OCI-LY7 (cell line): ENCODE measurements around the gene EXOSC10. TPM values are rescaled to one million over a fixed set of nuclear protein-coding genes. Genes with fewer than 3 reads are reported as not detected.

Source experiments
- BruUV-seq: library from RNA; stranded (reverse); fragments of 400-500 nt; replicated peaks from 2 replicates; lab custom pipeline; 2021; lab: Mats Ljungman, UMichigan
- CTCF ChIA-PET: fragments of 300-600 bp; sonication (Branson Sonifier 250); formaldehyde crosslinking; loops from one replicate; lab custom pipeline; 2022; ENCODE audit warnings: antibody characterized with exemption; ENCODE audit not compliant: unreplicated experiment; lab: Charles Lee
- POLR2A ChIA-PET: fragments of 300-600 bp; sonication (Branson Sonifier 250); formaldehyde crosslinking; loops from one replicate; lab custom pipeline; 2022; ENCODE audit warnings: antibody characterized with exemption; lab: Charles Lee
- DNase-seq: peaks from one replicate; pipeline ENCODE4 v3.0.0-alpha.2; 2015; ENCODE audit warnings: low spot score
- H2AFZ ChIP-seq: fragments of 200-600 bp; sonication (generic), shearing (Covaris generic); 2 replicates; pipeline ENCODE4 v1.6.1; 2014; ENCODE audit warnings: mild to moderate bottlenecking, antibody characterized with exemption, low read length, moderate library complexity
- H3K27ac ChIP-seq: fragments of 200-600 bp; sonication (generic); 2 replicates; pipeline ENCODE4 v1.5.1; 2014; ENCODE audit warnings: mixed run types, low read depth, mild to moderate bottlenecking, moderate library complexity, low read length, inconsistent platforms; ENCODE audit not compliant: poor library complexity, severe bottlenecking
- H3K36me3 ChIP-seq: fragments of 200-600 bp; sonication (generic); 2 replicates; pipeline ENCODE4 v1.6.1; 2014; ENCODE audit warnings: mild to moderate bottlenecking, antibody characterized with exemption, low read length, moderate library complexity, mixed read lengths; ENCODE audit not compliant: insufficient read depth
- H3K4me1 ChIP-seq: fragments of 200-600 bp; sonication (generic); 2 replicates; pipeline ENCODE4 v1.5.1; 2014; ENCODE audit warnings: mild to moderate bottlenecking, low read length; ENCODE audit not compliant: insufficient read depth, poor library complexity, severe bottlenecking
- H3K4me2 ChIP-seq: fragments of 200-600 bp; sonication (generic); 2 replicates; pipeline ENCODE4 v1.6.1; 2014; ENCODE audit warnings: mild to moderate bottlenecking, low read length
- H3K4me3 ChIP-seq: fragments of 200-600 bp; sonication (generic); 2 replicates; pipeline ENCODE4 v1.5.1; 2014; ENCODE audit warnings: mild to moderate bottlenecking, low read depth, low read length; ENCODE audit not compliant: poor library complexity, severe bottlenecking
- H3K79me2 ChIP-seq: fragments of 200-600 bp; sonication (generic); 2 replicates; pipeline ENCODE4 v1.6.1; 2016; ENCODE audit warnings: low read depth, mild to moderate bottlenecking, low read length, moderate library complexity, mixed read lengths; ENCODE audit not compliant: insufficient read depth
- H3K9me2 ChIP-seq: fragments of 200-600 bp; sonication (generic); 2 replicates; pipeline ENCODE4 v1.6.1; 2016; ENCODE audit warnings: mild to moderate bottlenecking, low read length, mixed read lengths; ENCODE audit not compliant: insufficient read depth
- H3K9me3 ChIP-seq: fragments of 200-600 bp; sonication (generic); 2 replicates; pipeline ENCODE4 v1.6.1; 2014; ENCODE audit warnings: mild to moderate bottlenecking, mixed run types, low read length, mixed read lengths
- H4K20me1 ChIP-seq: fragments of 200-600 bp; sonication (generic); 2 replicates; pipeline ENCODE4 v1.6.1; 2014; ENCODE audit warnings: mild to moderate bottlenecking, antibody characterized with exemption, low read length, moderate library complexity, mixed read lengths; ENCODE audit not compliant: insufficient read depth
- CTCF ChIP-seq: fragments of 200-600 bp; sonication (generic); conservative IDR thresholded peaks from 2 replicates; pipeline ENCODE4 v1.5.1; 2014; ENCODE audit warnings: mild to moderate bottlenecking, antibody characterized with exemption, low read length, moderate library complexity, mixed read lengths
- EZH2phosphoT487 ChIP-seq: fragments of 200-600 bp; sonication (generic); IDR thresholded peaks from 2 replicates; pipeline ENCODE4 v1.6.1; 2018; ENCODE audit warnings: low read depth, borderline replicate concordance, mild to moderate bottlenecking, mixed run types, antibody characterized with exemption, low read length, moderate library complexity, mixed read lengths
- intact Hi-C: fragments of 100-400 bp; cut with micrococcal nuclease; formaldehyde crosslinking; loops from one replicate; pipeline ENCODE4 v1.10.0; 2022; ENCODE audit not compliant: unreplicated experiment
- total RNA-seq, 2 experiments: library from RNA; depleted of rRNA in 1 of 2; stranded (reverse); fragments of >200 nt in 1 of 2; shearing (Covaris generic) in 1 of 2; gene quantifications; 2 replicates each; pipeline ENCODE4 v1.2.3, GENCODE V29; 2014 to 2022

The EXOSC10 gene
- total RNA-seq, 2 experiments from 2014 or later, result 75.1 to 91.9 TPM

GRCh38 chr1:11138029-11138428, 38.4 kb upstream of the EXOSC10 start:
- no peaks in the 10 kb centered on the region for H3K79me2 ChIP-seq
- H3K27ac ChIP-seq, result no peak overlapping the region
- ChIA-PET CTCF (no interaction called here), POLR2A (no interaction called here)
- H3K9me3 ChIP-seq, result no peaks in the 10 kb centered on the region
- intact Hi-C loops, result no loop called here
- no TSS peak for BruUV-seq
- no peaks in the 10 kb centered on the region for H3K9me2 ChIP-seq
- no peak overlapping the region for H3K4me3 ChIP-seq
- H3K36me3 ChIP-seq, result peaks cover 73% of the 10 kb centered on the region
- H3K4me1 ChIP-seq, result no peaks in the 10 kb centered on the region
- H2AFZ ChIP-seq, result no peak overlapping the region
- H4K20me1 ChIP-seq, result no peaks in the 10 kb centered on the region
- no peak for DNase-seq
- H3K4me2 ChIP-seq, result no peak overlapping the region
- TF ChIP-seq CTCF (no peak), EZH2phosphoT487 (no peak)

GRCh38 chr1:11134898-11135266, 35.2 kb upstream of the EXOSC10 start:
- Histone ChIP-seq H3K79me2 (no peaks in the 10 kb centered on the region), H4K20me1 (no peaks in the 10 kb centered on the region), H3K4me1 (no peaks in the 10 kb centered on the region), H2AFZ (no peak overlapping the region), H3K9me3 (no peaks in the 10 kb centered on the region), H3K36me3 (peaks cover 90% of the 10 kb centered on the region), H3K27ac (no peak overlapping the region), H3K4me2 (no peak overlapping the region), H3K4me3 (no peak overlapping the region), H3K9me2 (no peaks in the 10 kb centered on the region)
- no peak for DNase-seq
- POLR2A ChIA-PET, result interaction anchor here (1.4 kb wide), 1 partner anchor 19 kb away, joined by 3 read pairs; no protein-coding TSS in a partner anchor
- no peak for TF ChIP-seq EZH2phosphoT487
- no peak for TF ChIP-seq CTCF
- BruUV-seq, result no TSS peak
- CTCF ChIA-PET, result no interaction called here
- intact Hi-C loops, result no loop called here

- no peak for TF ChIP-seq EZH2phosphoT487
- no peak for TF ChIP-seq CTCF
- ChIA-PET CTCF (no interaction called here), POLR2A (interaction anchor here (1.4 kb wide), 1 partner anchor 19 kb away, joined by 3 read pairs; no protein-coding TSS in a partner anchor)
- H3K9me2 ChIP-seq, result no peaks in the 10 kb centered on the region
- no peak overlapping the region for H3K4me3 ChIP-seq
- no peak for DNase-seq
- H3K79me2 ChIP-seq, result no peaks in the 10 kb centered on the region
- BruUV-seq, result no TSS peak
- H2AFZ ChIP-seq, result no peak overlapping the region
- intact Hi-C loops, result no loop called here
- no peaks in the 10 kb centered on the region for H3K9me3 ChIP-seq
- H3K4me1 ChIP-seq, result no peaks in the 10 kb centered on the region
- H3K27ac ChIP-seq, result no peak overlapping the region
- no peaks in the 10 kb centered on the region for H4K20me1 ChIP-seq
- H3K36me3 ChIP-seq, result peaks cover 94% of the 10 kb centered on the region
- H3K4me2 ChIP-seq, result no peak overlapping the region
These were observed 34.7 kb upstream of the EXOSC10 start for GRCh38 chr1:11134251-11134897.
